ENCODE data around the gene ANKS1B. TPM values are rescaled to one million over a fixed set of nuclear protein-coding genes. Genes with fewer than 3 reads are reported as not detected.

The ANKS1B gene
- total and polyA plus RNA-seq, 3 experiments from 2014 or later: 0.39 to 0.60 TPM; not detected in 1

DNA sequence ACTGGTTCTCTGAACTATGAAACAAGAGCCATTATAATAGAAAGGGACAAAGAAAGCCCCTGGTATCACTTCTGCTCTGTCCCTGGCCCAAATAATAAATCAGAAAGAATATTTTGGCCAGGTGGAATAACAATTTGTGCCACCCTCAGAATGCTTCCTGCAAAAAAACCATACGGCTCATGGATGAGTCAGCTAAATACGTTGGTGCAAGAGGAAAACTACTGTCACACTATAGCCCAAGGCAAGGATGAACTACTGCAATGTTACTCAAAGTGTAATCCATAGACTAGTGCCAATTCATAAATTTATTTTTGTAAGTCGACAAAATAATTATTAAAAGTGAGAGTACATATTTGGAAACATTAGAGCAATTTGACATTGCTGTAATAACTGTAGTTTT, 68.2 kb downstream of the ANKS1B start:
- no peak overlapping the region for H3K4me3 Mint-ChIP-seq
- H3K4me1 ChIP-seq (ENCODE audit: insufficient read depth, low read length): no peaks in the 10 kb centered on the region
- POLR2A ChIA-PET: no interaction called here

DNA sequence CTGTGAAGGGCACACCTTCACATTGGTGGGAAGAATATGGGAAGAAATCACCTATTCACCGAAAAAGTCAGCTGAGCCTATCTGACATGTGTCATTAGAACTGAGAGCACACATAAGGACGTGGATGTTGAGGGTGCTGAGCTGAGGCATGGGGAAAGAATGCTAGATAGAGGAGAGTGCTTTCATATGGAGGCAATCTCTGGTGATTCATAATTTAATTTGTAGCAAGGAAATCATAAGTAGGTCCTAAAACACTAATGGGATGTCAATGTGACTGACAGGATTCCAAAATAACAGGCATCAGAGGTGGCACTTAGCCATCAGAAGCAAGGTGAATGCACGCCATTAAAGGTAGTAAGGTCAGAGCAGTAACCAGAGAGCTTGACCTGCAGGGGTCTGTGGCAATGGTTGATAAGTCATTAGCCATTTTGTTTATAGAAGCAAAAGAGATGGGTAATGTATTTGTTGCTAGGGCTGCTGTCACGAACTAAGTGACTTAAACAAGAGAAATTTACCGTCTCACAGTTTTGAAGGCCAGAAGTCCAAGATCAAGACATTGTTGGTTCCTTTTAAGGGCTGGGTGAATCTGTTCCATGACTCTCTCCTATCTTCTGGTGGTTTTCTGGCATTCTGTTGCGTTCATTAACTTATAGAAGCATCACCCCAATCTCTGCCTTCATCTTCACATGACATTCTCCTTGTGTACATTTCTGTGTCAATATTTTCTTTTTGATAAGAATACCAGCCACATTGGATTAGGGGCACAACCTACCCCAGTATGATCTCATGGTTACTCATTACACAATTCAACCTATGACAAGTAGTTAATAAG, 69.3 kb downstream of the ANKS1B start:
- H3K27me3 Mint-ChIP-seq: peaks cover 0 to 3% of the 10 kb centered on the region in 2 donors
- CTCF ChIA-PET: no interaction called here
- H3K4me3 Mint-ChIP-seq: no peak overlapping the region
- H3K4me1 Mint-ChIP-seq: no peaks in the 10 kb centered on the region
- H3K9me3 Mint-ChIP-seq: peaks cover 0 to 3% (median 0%) of the 10 kb centered on the region in 5 donors
- Histone ChIP-seq H3K36me3 (ENCODE audit: insufficient read depth, low read length) (no peaks in the 10 kb centered on the region), H3K27me3 (ENCODE audit: insufficient read depth, low read length, poor library complexity, severe bottlenecking) (no peaks in the 10 kb centered on the region), H3K9me3 (ENCODE audit: low read length) (no peaks in the 10 kb centered on the region), H3K27ac (ENCODE audit: low read depth, low read length) (no peak overlapping the region), H3K4me1 (ENCODE audit: insufficient read depth, low read length) (no peaks in the 10 kb centered on the region), H3K4me3 (ENCODE audit: low read length) (no peak overlapping the region)
- no peak for DNase-seq
- no peaks in the 10 kb centered on the region for H3K36me3 Mint-ChIP-seq
- POLR2A ChIA-PET: no interaction called here
- H3K27ac Mint-ChIP-seq: no peak overlapping the region

More for the DNA sequence above, 68.2 kb downstream of the ANKS1B start:
- H3K27ac ChIP-seq (ENCODE audit: low read depth, low read length): no peak overlapping the region
- H3K9me3 ChIP-seq (ENCODE audit: low read length): no peaks in the 10 kb centered on the region
- Mint-ChIP-seq H3K36me3 (no peaks in the 10 kb centered on the region), H3K9me3 (peaks cover 0 to 4% (median 0%) of the 10 kb centered on the region in 5 donors), H3K27ac (no peak overlapping the region), H3K27me3 (peaks cover 0 to 3% of the 10 kb centered on the region in 2 donors), H3K4me1 (no peaks in the 10 kb centered on the region)
- no peaks in the 10 kb centered on the region for H3K27me3 ChIP-seq (ENCODE audit: insufficient read depth, low read length, poor library complexity, severe bottlenecking)
- no peaks in the 10 kb centered on the region for H3K36me3 ChIP-seq (ENCODE audit: insufficient read depth, low read length)
- no peak overlapping the region for H3K4me3 ChIP-seq (ENCODE audit: low read length)
- CTCF ChIA-PET: no interaction called here
- no peak for DNase-seq

DNA sequence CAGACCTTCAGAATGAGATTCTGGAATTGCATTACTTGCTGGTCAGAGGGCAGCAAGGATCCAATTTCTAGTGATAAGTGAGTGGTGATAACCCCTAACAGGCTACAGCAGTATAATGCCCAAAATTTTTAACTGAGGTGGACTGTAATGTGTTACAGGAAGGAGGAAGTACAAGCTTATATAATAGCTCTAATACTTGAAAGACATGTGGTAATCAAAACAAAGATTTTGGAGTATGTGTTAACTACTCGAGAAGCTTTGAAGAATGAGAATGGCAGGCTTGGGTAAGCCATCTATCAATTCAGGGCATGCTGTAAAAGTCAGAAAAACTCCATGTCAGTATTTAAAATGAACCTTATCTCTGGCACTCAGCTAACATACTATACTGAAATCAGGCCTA, 70.5 kb downstream of the ANKS1B start:
- H3K4me3 ChIP-seq (ENCODE audit: low read length): no peak overlapping the region
- peaks cover 0 to 3% (median 0%) of the 10 kb centered on the region in 5 donors for H3K9me3 Mint-ChIP-seq
- peaks cover 0 to 5% of the 10 kb centered on the region in 2 donors for H3K27me3 Mint-ChIP-seq
- no peak overlapping the region for H3K27ac Mint-ChIP-seq
- H3K4me1 Mint-ChIP-seq: no peaks in the 10 kb centered on the region
- H3K9me3 ChIP-seq (ENCODE audit: low read length): no peaks in the 10 kb centered on the region
- no peaks in the 10 kb centered on the region for H3K36me3 ChIP-seq (ENCODE audit: insufficient read depth, low read length)
- H3K27me3 ChIP-seq (ENCODE audit: insufficient read depth, low read length, poor library complexity, severe bottlenecking): no peaks in the 10 kb centered on the region
- no peak overlapping the region for H3K4me3 Mint-ChIP-seq
- H3K4me1 ChIP-seq (ENCODE audit: insufficient read depth, low read length): no peaks in the 10 kb centered on the region
- H3K36me3 Mint-ChIP-seq: no peaks in the 10 kb centered on the region
- CTCF ChIA-PET: no interaction called here
- POLR2A ChIA-PET: no interaction called here
- DNase-seq: no peak
- no peak overlapping the region for H3K27ac ChIP-seq (ENCODE audit: low read depth, low read length)

DNA sequence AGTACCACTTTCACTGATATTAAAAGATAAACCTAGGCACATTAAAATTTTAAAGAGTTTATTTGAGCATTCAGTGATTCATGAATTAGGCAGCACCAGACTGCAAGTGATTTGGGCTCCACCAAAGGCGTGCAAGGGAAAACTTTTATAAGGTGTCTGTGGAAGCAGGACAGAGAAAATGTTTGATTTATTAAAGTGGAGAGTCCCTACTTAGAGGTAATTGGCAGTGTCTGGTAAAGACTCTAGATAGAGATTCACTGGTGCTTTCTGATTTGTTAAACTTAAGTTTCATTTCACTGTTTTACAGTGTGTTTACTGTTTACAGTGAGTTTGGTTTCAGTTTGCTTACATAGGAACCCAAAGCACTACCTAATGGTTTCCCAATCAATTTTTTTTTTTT, 72.8 kb downstream of the ANKS1B start:
- ChIA-PET CTCF (no interaction called here), POLR2A (no interaction called here)
- no peaks in the 10 kb centered on the region for H3K27me3 ChIP-seq (ENCODE audit: insufficient read depth, low read length, poor library complexity, severe bottlenecking)
- no peak for DNase-seq
- no peak overlapping the region for H3K27ac ChIP-seq (ENCODE audit: low read depth, low read length)
- Mint-ChIP-seq H3K9me3 (peaks cover 0 to 8% (median 0%) of the 10 kb centered on the region in 5 donors), H3K27ac (no peak overlapping the region), H3K36me3 (no peaks in the 10 kb centered on the region), H3K27me3 (peaks cover 0 to 7% of the 10 kb centered on the region in 2 donors), H3K4me3 (peak overlapping the region in 1 of 7 donors; percentile 23), H3K4me1 (no peaks in the 10 kb centered on the region)
- H3K36me3 ChIP-seq (ENCODE audit: insufficient read depth, low read length): no peaks in the 10 kb centered on the region
- no peaks in the 10 kb centered on the region for H3K9me3 ChIP-seq (ENCODE audit: low read length)
- H3K4me1 ChIP-seq (ENCODE audit: insufficient read depth, low read length): no peaks in the 10 kb centered on the region
- H3K4me3 ChIP-seq (ENCODE audit: low read length): no peak overlapping the region

DNA sequence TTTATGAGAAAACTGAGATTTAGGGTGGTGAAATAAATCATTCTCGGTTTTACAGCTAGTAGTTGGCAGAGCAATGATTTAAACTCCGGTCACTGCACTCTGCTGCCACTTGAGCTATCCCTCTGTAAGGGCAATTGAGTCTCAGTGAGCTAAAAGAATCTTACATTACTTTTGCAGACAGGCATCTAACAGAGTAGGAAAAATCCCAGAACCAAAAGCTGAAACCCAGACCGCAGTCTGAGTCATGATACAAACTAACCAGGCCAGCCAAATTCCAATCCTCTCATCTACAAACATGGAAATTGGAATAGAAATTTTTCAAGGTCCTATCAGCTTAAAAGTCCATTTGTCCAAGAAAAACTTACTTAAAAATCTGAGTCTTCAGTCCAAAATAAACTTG, 73.7 kb downstream of the ANKS1B start:
- H3K27ac ChIP-seq (ENCODE audit: low read depth, low read length): no peak overlapping the region
- H3K9me3 ChIP-seq (ENCODE audit: low read length): no peaks in the 10 kb centered on the region
- H3K36me3 Mint-ChIP-seq: no peaks in the 10 kb centered on the region
- H3K27ac Mint-ChIP-seq: no peak overlapping the region
- peaks cover 0 to 7% of the 10 kb centered on the region in 2 donors for H3K27me3 Mint-ChIP-seq
- H3K27me3 ChIP-seq (ENCODE audit: insufficient read depth, low read length, poor library complexity, severe bottlenecking): no peaks in the 10 kb centered on the region
- H3K4me1 Mint-ChIP-seq: no peaks in the 10 kb centered on the region
- H3K4me3 Mint-ChIP-seq: no peak overlapping the region
- no peaks in the 10 kb centered on the region for H3K36me3 ChIP-seq (ENCODE audit: insufficient read depth, low read length)
- no peak overlapping the region for H3K4me3 ChIP-seq (ENCODE audit: low read length)
- no peak for DNase-seq
- H3K4me1 ChIP-seq (ENCODE audit: insufficient read depth, low read length): no peaks in the 10 kb centered on the region
- POLR2A ChIA-PET: no interaction called here
- CTCF ChIA-PET: no interaction called here
- peaks cover 0 to 8% (median 0%) of the 10 kb centered on the region in 5 donors for H3K9me3 Mint-ChIP-seq

DNA sequence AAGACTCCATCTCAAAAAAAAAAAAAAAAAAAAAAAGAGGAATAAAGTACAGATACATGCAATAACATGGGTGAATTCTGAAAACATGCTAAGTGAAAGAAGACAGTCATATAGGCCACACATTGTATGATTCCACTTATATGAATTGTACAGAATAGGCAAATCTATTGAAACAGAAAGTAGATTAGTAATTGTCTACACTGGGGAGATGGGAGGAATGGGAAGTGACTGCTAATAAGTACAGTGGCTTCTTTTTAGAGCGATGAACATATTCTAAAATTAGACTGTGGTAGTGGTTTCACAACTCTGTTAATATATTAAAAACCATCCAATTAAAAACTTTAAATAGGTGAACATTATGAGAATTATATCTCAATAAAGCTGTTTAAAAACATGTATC, 74.4 kb downstream of the ANKS1B start:
- H3K36me3 Mint-ChIP-seq: no peaks in the 10 kb centered on the region
- Histone ChIP-seq H3K36me3 (ENCODE audit: insufficient read depth, low read length) (no peaks in the 10 kb centered on the region), H3K4me1 (ENCODE audit: insufficient read depth, low read length) (no peaks in the 10 kb centered on the region), H3K27ac (ENCODE audit: low read depth, low read length) (no peak overlapping the region), H3K4me3 (ENCODE audit: low read length) (no peak overlapping the region), H3K27me3 (ENCODE audit: insufficient read depth, low read length, poor library complexity, severe bottlenecking) (no peaks in the 10 kb centered on the region), H3K9me3 (ENCODE audit: low read length) (no peaks in the 10 kb centered on the region)
- H3K4me1 Mint-ChIP-seq: no peaks in the 10 kb centered on the region
- POLR2A ChIA-PET: no interaction called here
- peaks cover 0 to 7% of the 10 kb centered on the region in 2 donors for H3K27me3 Mint-ChIP-seq
- H3K4me3 Mint-ChIP-seq: no peak overlapping the region
- peaks cover 0 to 8% (median 0%) of the 10 kb centered on the region in 5 donors for H3K9me3 Mint-ChIP-seq
- no peak for DNase-seq
- CTCF ChIA-PET: no interaction called here
- H3K27ac Mint-ChIP-seq: no peak overlapping the region

DNA sequence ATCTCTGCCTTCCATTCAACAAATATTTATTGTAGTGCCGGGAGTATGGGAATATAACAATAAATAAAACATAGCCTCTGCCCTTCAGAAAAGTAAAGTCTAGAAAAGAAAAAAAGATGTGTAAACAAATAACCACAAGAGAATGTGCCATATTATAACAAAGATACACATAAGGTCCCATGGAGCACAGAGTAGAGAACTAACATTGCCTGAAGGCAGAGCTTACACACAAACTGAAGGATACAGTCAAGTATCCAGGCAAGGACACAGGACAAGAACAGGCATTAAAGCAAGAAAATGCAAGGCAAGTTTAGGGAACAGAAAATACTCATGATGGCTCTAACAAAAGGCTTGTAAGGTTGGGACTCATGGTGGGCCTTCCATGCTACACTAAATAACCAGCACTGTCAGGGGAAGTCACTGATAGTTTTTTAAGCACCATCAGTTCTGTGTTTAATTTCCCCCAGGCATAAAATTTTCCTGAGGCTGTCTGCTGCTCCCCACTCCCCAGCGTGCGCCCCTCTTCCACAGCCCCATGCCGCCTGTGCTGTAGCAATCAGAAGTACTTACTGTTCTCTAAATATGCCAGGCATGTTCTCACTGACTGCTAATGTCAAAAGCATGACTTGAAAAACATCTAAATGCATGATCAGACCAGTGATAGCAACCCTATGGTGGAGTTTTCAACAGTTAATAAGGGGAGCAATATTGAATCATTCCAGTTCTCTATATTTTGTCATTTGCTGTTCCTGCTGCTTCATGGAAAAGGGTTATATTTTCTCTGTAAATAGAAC, 77.8 kb downstream of the ANKS1B start:
- H3K4me3 Mint-ChIP-seq: no peak overlapping the region
- no peaks in the 10 kb centered on the region for H3K36me3 Mint-ChIP-seq
- CTCF ChIA-PET: no interaction called here
- peaks cover 0 to 6% of the 10 kb centered on the region in 2 donors for H3K27me3 Mint-ChIP-seq
- H3K9me3 ChIP-seq (ENCODE audit: low read length): no peaks in the 10 kb centered on the region
- H3K27me3 ChIP-seq (ENCODE audit: insufficient read depth, low read length, poor library complexity, severe bottlenecking): no peaks in the 10 kb centered on the region
- peak overlapping the region in 1 of 8 donors; percentile 70 for H3K27ac Mint-ChIP-seq
- DNase-seq: no peak
- no peak overlapping the region for H3K4me3 ChIP-seq (ENCODE audit: low read length)
- no peaks in the 10 kb centered on the region for H3K4me1 ChIP-seq (ENCODE audit: insufficient read depth, low read length)
- peaks cover 0 to 6% (median 0%) of the 10 kb centered on the region in 5 donors for H3K9me3 Mint-ChIP-seq
- POLR2A ChIA-PET: no interaction called here
- no peaks in the 10 kb centered on the region for H3K4me1 Mint-ChIP-seq
- no peak overlapping the region for H3K27ac ChIP-seq (ENCODE audit: low read depth, low read length)
- no peaks in the 10 kb centered on the region for H3K36me3 ChIP-seq (ENCODE audit: insufficient read depth, low read length)

DNA sequence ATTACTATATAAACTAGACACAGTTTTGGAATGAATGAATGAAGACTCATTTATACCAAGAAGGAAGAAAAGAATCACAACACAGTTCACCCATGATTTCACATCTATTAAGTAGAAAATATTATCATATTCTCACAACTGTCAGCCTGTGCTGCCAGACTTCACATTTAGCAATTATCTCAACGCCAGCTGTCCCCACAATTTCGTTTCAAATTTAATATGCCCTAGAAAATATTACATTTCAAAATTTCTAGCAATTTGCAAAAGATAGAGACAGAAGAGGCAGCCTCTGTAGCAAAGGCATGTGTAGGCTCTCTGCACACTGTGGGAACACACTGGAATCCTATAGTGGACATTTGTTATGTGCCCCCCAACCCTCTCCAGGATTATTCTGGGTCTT, 83.6 kb downstream of the ANKS1B start:
- no peaks in the 10 kb centered on the region for H3K9me3 ChIP-seq (ENCODE audit: low read length)
- no peaks in the 10 kb centered on the region for H3K27me3 ChIP-seq (ENCODE audit: insufficient read depth, low read length, poor library complexity, severe bottlenecking)
- Mint-ChIP-seq H3K27me3 (peaks cover 0 to 2% of the 10 kb centered on the region in 2 donors), H3K4me1 (no peaks in the 10 kb centered on the region), H3K9me3 (no peaks in the 10 kb centered on the region), H3K4me3 (no peak overlapping the region), H3K36me3 (no peaks in the 10 kb centered on the region), H3K27ac (no peak overlapping the region)
- POLR2A ChIA-PET: no interaction called here
- CTCF ChIA-PET: no interaction called here
- H3K4me3 ChIP-seq (ENCODE audit: low read length): no peak overlapping the region
- H3K27ac ChIP-seq (ENCODE audit: low read depth, low read length): no peak overlapping the region
- no peak for DNase-seq
- H3K4me1 ChIP-seq (ENCODE audit: insufficient read depth, low read length): no peaks in the 10 kb centered on the region
- no peaks in the 10 kb centered on the region for H3K36me3 ChIP-seq (ENCODE audit: insufficient read depth, low read length)
